ENCODE data around the gene NYAP2. TPM values are rescaled to one million over a fixed set of nuclear protein-coding genes. Genes with fewer than 3 reads are reported as not detected.

The NYAP2 gene
- 0.96 TPM for total RNA-seq (ENCODE audit: insufficient read depth, low replicate concordance)

GRCh38 chr2:225399504-225399903, at the start of gene NYAP2:
TSS of gene NYAP2 (plus strand) at chr2:225399710. CDS start at chr2:225408881, 9,171 bp downstream.
- no peak for DNase-seq (ENCODE audit: low spot score)

GRCh38 chr2:225353579-225354085, 45.9 kb upstream of the NYAP2 start:
- no peak for DNase-seq (ENCODE audit: low spot score)

- peak; percentile 2 for DNase-seq (ENCODE audit: low spot score)
These were observed 45.2 kb upstream of the NYAP2 start for GRCh38 chr2:225354281-225354774.

DNA sequence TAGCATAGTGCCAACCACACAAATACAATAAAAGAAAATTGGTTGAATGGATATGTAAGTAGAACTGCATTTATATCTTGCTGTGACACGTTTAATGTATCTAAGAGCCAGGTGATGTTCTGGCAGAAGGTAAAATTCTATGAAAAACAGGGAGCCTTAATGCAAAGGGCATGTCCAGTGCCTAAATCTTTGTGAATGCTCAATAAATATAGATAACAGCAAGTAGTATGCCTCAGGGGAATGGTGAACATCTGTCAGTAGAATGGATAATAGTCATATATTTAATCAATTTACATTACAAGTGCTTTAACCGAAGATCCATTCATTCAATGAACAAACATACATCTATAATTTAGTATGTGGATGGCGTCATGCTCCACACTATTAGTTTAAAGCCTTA, 43.7 kb upstream of the NYAP2 start:
- DNase-seq (ENCODE audit: low spot score) = no peak

GRCh38 chr2:225366731-225367130, 32.8 kb upstream of the NYAP2 start:
- peak; percentile 3 for DNase-seq (ENCODE audit: low spot score)

DNA sequence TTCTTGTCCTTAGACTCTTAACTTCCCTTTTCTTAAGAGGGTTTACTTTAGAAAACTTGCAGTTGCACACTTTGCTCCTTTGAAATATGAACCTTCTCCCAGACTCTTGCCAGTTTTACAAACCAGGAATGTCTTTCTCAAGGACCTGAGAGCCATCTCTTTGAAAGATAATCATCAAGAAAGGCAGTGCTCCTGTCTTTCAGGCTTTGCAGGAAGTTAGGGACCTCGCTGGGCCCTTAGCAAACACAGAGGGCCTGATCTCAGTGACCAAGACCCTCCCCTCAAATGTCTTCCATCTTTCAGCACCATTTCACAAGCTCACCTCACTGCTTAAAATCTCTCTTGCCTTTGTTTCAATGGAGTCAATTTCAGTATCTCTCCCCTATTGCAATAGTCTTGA, 32.0 kb upstream of the NYAP2 start:
- DNase-seq (ENCODE audit: low spot score) = no peak

GRCh38 chr2:225378984-225379383, 20.5 kb upstream of the NYAP2 start:
- DNase-seq (ENCODE audit: low spot score) = no peak

DNA sequence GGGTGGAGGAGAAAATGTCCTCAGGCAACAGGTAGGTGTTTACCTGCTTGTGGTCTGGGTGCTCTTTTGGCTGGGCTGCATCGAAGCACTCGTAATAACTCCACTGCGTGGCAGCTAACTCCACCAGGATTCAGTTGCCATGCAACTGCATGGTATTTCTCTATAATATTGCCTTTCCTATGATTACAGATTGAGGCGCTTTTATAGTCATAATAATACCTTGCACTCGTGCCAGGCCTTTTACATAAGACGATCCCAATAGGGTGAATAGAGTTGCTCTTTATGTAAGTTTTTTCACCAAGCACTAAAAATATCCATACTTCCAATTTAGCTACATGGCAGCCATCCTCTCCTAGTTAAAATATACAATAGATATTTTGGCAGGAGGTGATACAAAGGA, 19.7 kb upstream of the NYAP2 start:
- DNase-seq (ENCODE audit: low spot score) = no peak

DNA sequence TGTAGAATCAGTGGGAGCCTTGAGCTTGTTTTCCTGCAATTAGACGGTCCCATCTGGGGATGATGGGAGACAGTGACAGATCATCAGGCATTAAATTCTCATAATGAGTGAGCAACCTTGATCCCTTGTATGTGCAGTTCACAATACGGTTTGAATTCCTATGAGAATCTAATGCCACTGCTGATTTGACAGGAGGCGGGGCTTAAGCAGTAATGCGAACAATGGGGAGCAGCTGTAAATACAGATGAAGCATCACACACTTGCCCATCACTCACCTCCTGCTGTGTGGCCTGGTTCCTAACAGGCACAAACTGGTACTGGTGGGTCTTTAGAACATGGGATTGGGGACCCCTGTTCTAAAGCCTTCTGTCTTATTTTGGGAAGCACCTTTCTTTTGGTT, 17.9 kb upstream of the NYAP2 start:
- no peak for DNase-seq (ENCODE audit: low spot score)

DNA sequence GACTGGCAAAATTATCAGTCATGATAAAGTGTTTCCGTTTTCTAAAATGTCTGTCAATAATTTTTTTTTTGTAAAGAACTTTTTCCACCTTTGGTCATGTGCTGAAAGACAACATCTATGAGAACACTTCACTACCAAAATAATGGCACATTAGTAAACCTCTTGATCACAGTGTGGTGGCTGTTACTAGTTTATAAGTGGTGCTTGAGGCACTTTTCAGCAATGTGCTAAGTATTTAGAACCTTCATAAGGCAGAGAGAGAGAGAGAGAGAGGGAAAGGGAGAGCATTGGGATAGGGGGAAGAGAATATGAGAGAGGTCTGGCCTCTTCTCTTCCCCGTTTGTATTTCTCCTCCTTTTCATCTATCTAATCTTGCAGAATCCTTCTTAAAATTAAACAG, 1.1 kb upstream of the NYAP2 start:
- no peak for DNase-seq (ENCODE audit: low spot score)

DNA sequence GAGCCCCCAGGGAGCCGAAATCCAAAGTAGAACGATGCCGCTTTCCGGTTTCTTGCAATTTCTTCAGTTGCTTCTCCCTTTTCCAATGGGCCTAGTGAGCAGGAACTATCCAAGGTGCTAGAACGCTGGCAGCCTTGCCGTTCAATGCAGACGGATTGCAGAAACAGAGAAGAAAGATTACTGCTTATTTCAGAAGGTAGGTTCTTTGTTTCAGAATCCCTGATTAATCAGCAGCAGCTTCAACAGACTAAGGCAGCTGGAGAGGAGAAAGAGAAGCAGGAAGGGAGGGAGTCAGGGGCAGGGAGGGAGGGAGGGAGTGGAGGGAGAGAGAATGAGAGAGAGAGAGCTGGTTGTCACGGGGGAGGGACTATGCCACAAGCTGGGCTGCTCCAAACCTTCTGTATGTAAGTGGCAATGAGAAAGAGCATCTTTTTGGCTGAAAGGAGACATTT, 576 bp downstream of the NYAP2 start:
- DNase-seq (ENCODE audit: low spot score) = peak; percentile 72

DNA sequence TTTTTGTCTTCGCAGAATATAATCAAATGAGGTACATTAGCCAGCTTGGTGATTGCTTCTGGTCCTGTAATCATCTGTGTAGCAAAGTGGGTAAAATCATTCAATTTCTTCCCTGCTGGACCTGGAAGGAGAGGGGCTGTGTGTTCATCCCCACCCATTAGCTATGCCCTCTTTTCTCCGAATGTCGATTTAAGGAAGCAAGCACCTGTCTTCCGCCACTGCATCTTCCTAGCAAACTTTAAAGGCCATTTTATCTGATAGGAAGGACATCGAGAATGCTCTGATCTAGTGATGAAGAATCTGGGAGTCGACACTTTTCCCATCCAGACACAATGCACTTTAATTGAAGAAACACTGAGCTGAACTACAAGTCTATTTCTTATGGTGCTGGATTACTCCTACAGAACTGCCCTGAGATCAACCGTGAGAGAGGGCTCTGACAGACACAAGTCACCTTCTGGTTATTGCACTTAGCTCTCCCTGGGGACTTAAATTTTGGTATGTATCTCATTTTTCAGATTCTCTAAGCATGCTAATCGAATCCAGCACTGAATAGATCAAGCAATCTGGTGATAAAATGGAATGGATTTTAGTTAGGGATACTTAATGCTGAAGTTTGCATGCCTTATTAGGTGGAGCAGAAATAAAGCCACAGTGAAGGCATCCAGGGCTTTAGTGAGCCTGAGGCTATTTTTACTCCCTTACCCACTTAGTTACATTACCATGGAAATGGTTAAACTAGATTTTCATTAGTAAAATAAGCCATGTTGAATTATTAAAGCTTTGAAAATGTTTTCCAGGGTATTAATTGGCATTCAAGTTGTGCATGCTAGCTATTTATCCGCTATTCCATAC, 1.3 kb downstream of the NYAP2 start:
- no peak for DNase-seq (ENCODE audit: low spot score)

GRCh38 chr2:225402210-225402776, 2.8 kb downstream of the NYAP2 start:
- DNase-seq (ENCODE audit: low spot score) = no peak

GRCh38 chr2:225411452-225411851, 11.9 kb downstream of the NYAP2 start:
- DNase-seq (ENCODE audit: low spot score) = no peak

DNA sequence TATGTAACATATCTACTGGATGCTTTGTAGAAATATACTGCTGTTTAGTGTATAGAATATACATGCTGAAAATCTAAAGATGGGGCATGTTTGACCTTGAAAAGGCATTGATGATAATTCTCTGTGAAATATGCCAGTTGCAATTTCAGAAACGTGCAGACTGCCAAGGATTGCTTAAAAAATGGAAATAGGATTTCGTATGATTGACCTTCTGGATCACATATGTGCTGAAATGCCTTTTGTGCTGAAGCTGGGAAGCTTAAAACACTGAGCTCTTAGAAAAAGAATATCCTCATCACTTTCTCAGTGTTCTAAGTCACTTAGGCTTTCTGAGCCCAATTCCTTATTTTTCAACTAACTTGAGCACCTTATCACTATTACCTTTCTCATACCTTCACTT, 14.3 kb downstream of the NYAP2 start:
- no peak for DNase-seq (ENCODE audit: low spot score)

DNA sequence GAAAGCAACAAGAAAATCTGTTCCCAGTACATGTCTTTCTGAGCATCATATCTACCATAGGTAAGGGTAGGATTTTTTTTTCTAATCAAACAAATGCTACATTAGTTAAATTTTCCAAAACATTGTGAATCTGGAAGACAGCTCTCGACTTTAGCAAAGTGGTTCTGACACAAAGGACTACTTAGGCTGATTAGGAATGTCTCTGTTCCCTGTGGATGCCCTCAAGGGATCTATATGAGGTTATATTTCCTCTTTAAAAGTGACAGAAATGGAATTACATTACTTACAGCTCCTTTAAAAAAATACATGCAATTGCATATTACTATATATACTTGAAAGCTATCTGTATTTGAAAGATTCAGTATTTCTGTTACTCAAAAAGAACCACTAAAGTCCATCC, 15.4 kb downstream of the NYAP2 start:
- DNase-seq (ENCODE audit: low spot score) = no peak

GRCh38 chr2:225415341-225415740, 15.8 kb downstream of the NYAP2 start:
- DNase-seq (ENCODE audit: low spot score) = no peak

- DNase-seq (ENCODE audit: low spot score) = no peak
These were observed 16.3 kb downstream of the NYAP2 start for GRCh38 chr2:225415792-225416191.

- DNase-seq (ENCODE audit: low spot score) = no peak
These were observed 17.3 kb downstream of the NYAP2 start for GRCh38 chr2:225416616-225417367.

GRCh38 chr2:225419033-225419432, 19.5 kb downstream of the NYAP2 start:
- DNase-seq (ENCODE audit: low spot score) = no peak

- DNase-seq (ENCODE audit: low spot score) = no peak
These were observed 22.6 kb downstream of the NYAP2 start for GRCh38 chr2:225422145-225422544.

- DNase-seq (ENCODE audit: low spot score) = no peak
These were observed 25.8 kb downstream of the NYAP2 start for GRCh38 chr2:225425284-225425683.

All from umbilical cord (tissue), 2 donors.